ENCODE data around the gene NAA16. TPM values are rescaled to one million over a fixed set of nuclear protein-coding genes. Genes with fewer than 3 reads are reported as not detected.

Gene NAA16
- total and polyA plus RNA-seq, 10 of the 15 experiments (the other 5 are each of a cell fraction or from before 2014, with no cell fraction given), result 5.4 to 18.5 (median 13.2) TPM

DNA sequence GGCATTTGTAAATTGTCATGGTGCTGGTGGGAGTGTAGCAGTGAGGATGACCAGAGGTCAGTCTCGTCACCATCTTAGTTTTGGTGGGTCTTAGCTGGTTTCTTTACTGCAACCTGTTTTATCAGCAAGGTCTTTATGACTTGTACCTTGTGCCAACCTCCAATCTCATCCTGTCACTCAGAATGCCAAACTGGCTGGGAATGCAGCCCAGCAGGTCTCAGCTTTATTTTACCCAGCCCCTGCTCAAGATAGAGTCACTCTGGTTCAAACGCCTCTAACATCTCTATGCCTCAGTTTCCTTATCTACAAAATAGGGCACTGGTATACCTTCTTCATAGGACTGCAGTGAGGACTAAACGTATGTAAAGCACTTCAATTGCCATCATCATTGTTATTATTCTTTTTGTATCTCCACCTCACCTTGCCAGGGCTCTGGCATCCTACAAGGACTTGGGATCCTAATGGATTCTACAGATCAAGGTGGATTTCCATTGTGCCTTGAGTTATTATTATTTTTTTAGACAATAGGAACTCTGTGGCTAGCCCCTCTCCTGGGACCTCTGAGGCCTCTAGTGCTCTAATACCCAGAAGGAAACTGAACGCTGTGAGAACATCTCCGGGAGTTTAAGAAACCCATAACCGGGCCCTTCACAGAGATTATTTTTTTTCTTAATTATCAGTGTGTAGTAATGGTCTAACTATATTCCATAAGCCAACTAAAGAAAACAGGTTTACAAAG, 77.2 kb downstream of the NAA16 start (continued):
- TF ChIP-seq, protein P1, sequence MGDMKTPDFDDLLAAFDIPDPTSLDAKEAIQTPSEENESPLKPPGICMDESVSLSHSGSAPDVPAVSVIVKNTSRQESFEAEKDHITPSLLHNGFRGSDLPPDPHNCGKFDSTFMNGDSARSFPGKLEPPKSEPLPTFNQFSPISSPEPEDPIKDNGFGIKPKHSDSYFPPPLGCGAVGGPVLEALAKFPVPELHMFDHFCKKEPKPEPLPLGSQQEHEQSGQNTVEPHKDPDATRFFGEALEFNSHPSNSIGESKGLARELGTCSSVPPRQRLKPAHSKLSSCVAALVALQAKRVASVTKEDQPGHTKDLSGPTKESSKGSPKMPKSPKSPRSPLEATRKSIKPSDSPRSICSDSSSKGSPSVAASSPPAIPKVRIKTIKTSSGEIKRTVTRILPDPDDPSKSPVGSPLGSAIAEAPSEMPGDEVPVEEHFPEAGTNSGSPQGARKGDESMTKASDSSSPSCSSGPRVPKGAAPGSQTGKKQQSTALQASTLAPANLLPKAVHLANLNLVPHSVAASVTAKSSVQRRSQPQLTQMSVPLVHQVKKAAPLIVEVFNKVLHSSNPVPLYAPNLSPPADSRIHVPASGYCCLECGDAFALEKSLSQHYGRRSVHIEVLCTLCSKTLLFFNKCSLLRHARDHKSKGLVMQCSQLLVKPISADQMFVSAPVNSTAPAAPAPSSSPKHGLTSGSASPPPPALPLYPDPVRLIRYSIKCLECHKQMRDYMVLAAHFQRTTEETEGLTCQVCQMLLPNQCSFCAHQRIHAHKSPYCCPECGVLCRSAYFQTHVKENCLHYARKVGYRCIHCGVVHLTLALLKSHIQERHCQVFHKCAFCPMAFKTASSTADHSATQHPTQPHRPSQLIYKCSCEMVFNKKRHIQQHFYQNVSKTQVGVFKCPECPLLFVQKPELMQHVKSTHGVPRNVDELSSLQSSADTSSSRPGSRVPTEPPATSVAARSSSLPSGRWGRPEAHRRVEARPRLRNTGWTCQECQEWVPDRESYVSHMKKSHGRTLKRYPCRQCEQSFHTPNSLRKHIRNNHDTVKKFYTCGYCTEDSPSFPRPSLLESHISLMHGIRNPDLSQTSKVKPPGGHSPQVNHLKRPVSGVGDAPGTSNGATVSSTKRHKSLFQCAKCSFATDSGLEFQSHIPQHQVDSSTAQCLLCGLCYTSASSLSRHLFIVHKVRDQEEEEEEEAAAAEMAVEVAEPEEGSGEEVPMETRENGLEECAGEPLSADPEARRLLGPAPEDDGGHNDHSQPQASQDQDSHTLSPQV (IDR thresholded peaks at IDR 0.05), result no peak
- TF ChIP-seq, protein P2, sequence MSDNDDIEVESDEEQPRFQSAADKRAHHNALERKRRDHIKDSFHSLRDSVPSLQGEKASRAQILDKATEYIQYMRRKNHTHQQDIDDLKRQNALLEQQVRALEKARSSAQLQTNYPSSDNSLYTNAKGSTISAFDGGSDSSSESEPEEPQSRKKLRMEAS (IDR thresholded peaks at IDR 0.05; ENCODE audit: low read depth, low read length), result no peak
- no peak for TF ChIP-seq ZSCAN29 (IDR thresholded peaks at IDR 0.05)
- no peak for TF ChIP-seq RBBP5 (conservative IDR thresholded peaks at IDR 0.05)
- TF ChIP-seq HDAC6 (IDR thresholded peaks at IDR 0.05; ENCODE audit: unreplicated experiment), result no peak
- no peak for TF ChIP-seq EGR1 (IDR thresholded peaks at IDR 0.05; ENCODE audit: borderline replicate concordance in 1 of 2, low read depth in 2 of 2, low read length in 2 of 2)

DNA sequence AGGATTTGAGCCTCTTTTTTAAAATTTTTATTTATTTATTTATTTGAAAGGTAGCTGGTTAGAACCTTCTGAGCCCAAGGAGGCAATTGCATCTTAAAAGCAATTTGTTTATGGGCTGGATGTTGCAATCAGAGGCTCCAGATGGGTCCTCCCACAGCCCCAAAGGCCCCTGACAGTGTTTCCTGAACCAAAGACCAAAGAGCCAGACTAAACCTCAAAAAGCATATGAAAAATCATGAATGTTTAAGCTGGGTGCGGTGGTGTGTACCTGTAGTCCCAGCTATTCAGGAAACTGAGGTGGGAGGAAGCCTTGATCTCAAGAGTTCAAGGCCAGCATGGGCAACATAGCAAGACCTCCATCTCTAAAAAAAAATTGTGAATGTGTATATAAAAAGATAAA, 78.5 kb downstream of the NAA16 start:
- H3K36me3 ChIP-seq (ENCODE audit: control insufficient read depth in 2 of 2, insufficient read depth in 2 of 2, low read length in 1 of 2), result no peaks in the 10 kb centered on the region
- DNase-seq (ENCODE audit: low read depth, low spot score) (no peak), ATAC-seq (no peak), FAIRE-seq (no peak)
- TF ChIP-seq CBFB (IDR thresholded peaks at IDR 0.05; ENCODE audit: low read depth), result no peak
- TF ChIP-seq BRCA1 (IDR thresholded peaks at IDR 0.05; ENCODE audit: low read depth, low read length), result no peak
- TF ChIP-seq NBN (IDR thresholded peaks at IDR 0.05), result no peak
- no peak for TF ChIP-seq ZNF384 (IDR thresholded peaks at IDR 0.05; ENCODE audit: borderline replicate concordance, low read depth, low read length)
- TF ChIP-seq TCF12 (IDR thresholded peaks at IDR 0.05; ENCODE audit: low read depth, low read length), result no peak
- no peaks in the 10 kb centered on the region for H3K27me3 ChIP-seq (replicated peaks in 1 of 2; ENCODE audit: control insufficient read depth in 2 of 2, insufficient read depth in 2 of 2, low read length in 1 of 2)
- no peak overlapping the region for H3K4me2 ChIP-seq (ENCODE audit: control insufficient read depth, insufficient read depth)
- SMC1A ChIA-PET (ENCODE audit: uncharacterized antibody, unreplicated experiment), result interaction anchor here (1.1 to 1.5 kb wide), 2 partner anchors 9 to 139 kb away, joined by 3 to 5 read pairs; no protein-coding TSS in a partner anchor
- in situ Hi-C loops (cut with MboI) (no loop called here), intact Hi-C loops (cut with micrococcal nuclease; ENCODE audit: unreplicated experiment) (loop anchor here (5.0 kb wide), 1 partner anchor 263 kb away; no protein-coding TSS in a partner anchor)
- H3K79me2 ChIP-seq (ENCODE audit: control insufficient read depth, insufficient read depth, low read length), result no peaks in the 10 kb centered on the region
- H3K9me3 ChIP-seq (replicated peaks; ENCODE audit: control insufficient read depth, insufficient read depth, low read length), result no peaks in the 10 kb centered on the region
- RAD21 ChIA-PET (ENCODE audit: unreplicated experiment), result no interaction called here
- 0% methylated on average over 1 of the region's 1 CpG for WGBS (ENCODE audit: insufficient coverage, insufficient replicate concordance, low lambda C conversion rate, missing lambda C conversion rate)
- POLR2A ChIA-PET, result no interaction called here
- H4K20me1 ChIP-seq (ENCODE audit: control insufficient read depth, insufficient read depth), result no peaks in the 10 kb centered on the region
- H3K27ac ChIP-seq (ENCODE audit: control insufficient read depth, insufficient read depth), result no peak overlapping the region
- no peak overlapping the region for H2AFZ ChIP-seq (ENCODE audit: control insufficient read depth, low read depth, low read length)
- no TSS peak for BruUV-seq (replicated peaks)
- no peak overlapping the region for H3K9ac ChIP-seq (ENCODE audit: control insufficient read depth, insufficient read depth, low read length)
- no peaks in the 10 kb centered on the region for H3K4me1 ChIP-seq (ENCODE audit: control insufficient read depth, insufficient read depth, low read length)
- CTCF ChIA-PET, result interaction anchor here (0.5 to 1.0 kb wide), 2 partner anchors 268 to 278 kb away, joined by 3 to 4 read pairs; no protein-coding TSS in a partner anchor
- H3K4me3 ChIP-seq, result no peak overlapping the region

All from GM12878 (cell line).